Measurements from ENCODE around the gene SLC24A3.

SLC24A3 gene

DNA sequence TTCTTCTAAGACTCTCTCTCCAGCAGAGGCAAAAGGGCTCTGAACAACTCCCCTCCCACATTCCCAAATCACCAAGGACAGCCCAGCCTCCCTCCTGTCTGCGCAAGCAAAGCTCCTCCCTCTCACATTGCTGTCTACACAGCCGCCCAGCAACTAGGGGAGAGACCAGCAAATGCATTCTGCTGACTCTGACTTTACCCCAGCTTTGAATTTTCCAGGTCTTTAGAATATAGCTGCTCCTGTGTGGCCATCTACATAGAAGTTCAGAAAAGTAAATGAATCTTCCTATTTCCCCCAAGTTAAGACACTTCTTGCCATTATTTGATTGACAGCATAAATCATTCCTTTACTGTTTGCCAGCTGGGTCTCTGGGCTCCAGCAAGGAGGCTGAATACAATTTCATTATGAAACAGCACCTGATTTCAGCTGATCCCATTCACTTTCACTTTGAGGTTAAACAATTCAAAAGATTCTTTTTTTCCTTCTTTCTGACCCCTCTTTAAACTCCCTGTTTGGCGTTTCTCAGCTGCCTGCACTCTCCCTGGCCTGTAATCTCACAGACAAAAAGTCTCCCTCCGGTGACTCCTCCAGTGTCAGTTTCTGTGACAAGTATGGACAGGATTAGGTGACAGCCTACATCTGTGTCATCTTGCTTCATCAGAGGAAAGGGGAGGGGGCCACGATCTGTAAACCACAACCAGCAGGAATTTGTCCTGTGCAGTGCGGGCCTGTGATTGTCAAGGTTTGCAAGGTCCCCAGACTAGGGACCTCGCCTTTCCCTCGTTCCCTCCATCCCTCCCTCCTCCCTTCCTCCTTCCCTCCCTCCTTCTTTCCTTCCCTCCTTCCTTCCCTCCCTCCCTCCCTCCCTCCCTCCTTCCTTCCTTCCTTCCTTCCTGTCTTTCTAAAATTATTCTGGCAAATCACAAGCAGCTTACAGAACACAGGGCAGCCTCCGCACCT is 340.1 kb downstream of the SLC24A3 start:
- no peak overlapping the region for H3K4me3 ChIP-seq (replicated peaks; ENCODE audit: low read depth, low read length)
- peak; percentile 9 for DNase-seq (ENCODE audit: low read depth)
- TF ChIP-seq CTCF (IDR thresholded peaks at IDR 0.05; ENCODE audit: low read length, missing control alignments) = no peak

GRCh38 chr20:19554666-19555065 is 342.2 kb downstream of the SLC24A3 start:
- TF ChIP-seq CTCF (IDR thresholded peaks at IDR 0.05; ENCODE audit: low read length, missing control alignments) = no peak
- H3K4me3 ChIP-seq (replicated peaks; ENCODE audit: low read depth, low read length) = no peak overlapping the region

GRCh38 chr20:19555726-19556125 is 343.3 kb downstream of the SLC24A3 start:
- no peak overlapping the region for H3K4me3 ChIP-seq (replicated peaks; ENCODE audit: low read depth, low read length)
- no peak for DNase-seq (ENCODE audit: low read depth)
- no peak for TF ChIP-seq CTCF (IDR thresholded peaks at IDR 0.05; ENCODE audit: low read length, missing control alignments)

More at GRCh38 chr20:19554666-19555065, 342.2 kb downstream of the SLC24A3 start:
- no peak for DNase-seq (ENCODE audit: low read depth)

DNA sequence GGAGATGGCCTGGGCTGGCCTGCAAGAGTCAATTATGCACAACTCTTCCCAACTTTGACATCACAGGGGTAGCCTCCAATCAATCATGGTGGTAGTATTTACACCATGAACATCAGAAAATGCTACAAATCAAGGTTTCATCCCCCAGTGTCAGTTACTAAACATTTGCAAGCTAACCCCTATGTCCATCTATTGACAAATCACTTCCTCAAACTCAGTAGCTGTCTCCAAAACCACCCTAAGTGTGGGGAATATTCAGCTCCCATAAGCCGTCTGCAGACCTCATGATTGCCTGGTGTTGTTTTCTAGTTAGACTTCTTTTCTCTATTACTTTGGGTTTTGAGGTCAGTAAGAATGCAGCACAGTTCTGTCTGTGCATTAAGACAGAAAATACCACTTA is 344.8 kb downstream of the SLC24A3 start:
- no peak overlapping the region for H3K4me3 ChIP-seq (replicated peaks; ENCODE audit: low read depth, low read length)
- TF ChIP-seq CTCF (IDR thresholded peaks at IDR 0.05; ENCODE audit: low read length, missing control alignments) = no peak
- no peak for DNase-seq (ENCODE audit: low read depth)

GRCh38 chr20:19560881-19561480 is 348.5 kb downstream of the SLC24A3 start:
- no peak overlapping the region for H3K4me3 ChIP-seq (replicated peaks; ENCODE audit: low read depth, low read length)
- DNase-seq (ENCODE audit: low read depth) = no peak
- no peak for TF ChIP-seq CTCF (IDR thresholded peaks at IDR 0.05; ENCODE audit: low read length, missing control alignments)

DNA sequence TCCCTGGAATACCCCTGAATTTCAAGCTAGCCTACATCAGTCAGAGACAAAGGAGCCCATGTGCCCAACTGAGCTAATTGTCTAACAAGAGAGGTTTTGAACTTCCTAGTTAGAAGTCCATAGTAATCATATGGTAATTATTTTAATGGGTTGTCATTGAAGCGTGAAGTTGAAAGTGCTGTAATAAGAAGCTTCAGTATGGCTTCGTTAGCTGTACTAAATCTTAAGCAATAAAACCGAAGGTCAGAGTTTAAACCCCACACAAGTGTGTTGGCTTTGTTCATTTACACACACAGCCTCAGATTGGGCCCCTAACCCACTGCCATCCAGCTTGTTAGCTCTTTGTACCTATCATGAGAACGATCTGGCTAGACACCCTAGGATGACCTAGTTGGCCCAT is 350.0 kb downstream of the SLC24A3 start:
- no peak for TF ChIP-seq CTCF (IDR thresholded peaks at IDR 0.05; ENCODE audit: low read length, missing control alignments)
- H3K4me3 ChIP-seq (replicated peaks; ENCODE audit: low read depth, low read length) = no peak overlapping the region
- no peak for DNase-seq (ENCODE audit: low read depth)

All from fibroblast of pulmonary artery (primary cell).